Activated CD4-positive, alpha-beta T cell treated with anti-CD3 and anti-CD28 coated beads for 36 hours (primary cell): ENCODE results near the gene FANCD2. TPM values are rescaled to one million over a fixed set of nuclear protein-coding genes. Genes with fewer than 3 reads are reported as not detected.
"Not testable (repeated sequence)": the region's sequence is repeated elsewhere in the genome, so short reads cannot be mapped to it uniquely, and the experiment has no call there.

Experiments used
- ATAC-seq: fragments of 200-7000 bp; cut with Tn5 transposase; one replicate; pipeline ENCODE4 v1.10.0; 2021; ENCODE audit warnings: mild to moderate bottlenecking, moderate library complexity
- CTCF ChIA-PET: fragments of 350-600 bp; sonication (Branson Sonifier 250); formaldehyde crosslinking; loops from one replicate; lab custom pipeline; 2021; ENCODE audit warnings: antibody characterized with exemption; lab: Charles Lee
- POLR2A ChIA-PET: fragments of 350-600 bp; sonication (Branson Sonifier 250); formaldehyde crosslinking; loops from one replicate; lab custom pipeline; 2021; ENCODE audit warnings: antibody characterized with exemption, inconsistent platforms; lab: Charles Lee
- DNase-seq: peaks from one replicate; pipeline ENCODE4 v3.0.0-alpha.2; 2020
- H3K27ac Mint-ChIP-seq: one replicate; pipeline ENCODE4 v1.8.0; 2021; ENCODE audit warnings: mixed read lengths
- H3K27me3 Mint-ChIP-seq: one replicate; pipeline ENCODE4 v1.8.0; 2021; ENCODE audit warnings: mixed read lengths
- H3K36me3 Mint-ChIP-seq: one replicate; pipeline ENCODE4 v1.8.0; 2021; ENCODE audit warnings: low read depth, mixed read lengths
- H3K4me1 Mint-ChIP-seq: one replicate; pipeline ENCODE4 v1.8.0; 2021; ENCODE audit warnings: mixed read lengths
- H3K4me3 Mint-ChIP-seq: one replicate; pipeline ENCODE4 v1.8.0; 2021; ENCODE audit warnings: mild to moderate bottlenecking, moderate library complexity, mixed read lengths
- H3K9me3 Mint-ChIP-seq: one replicate; pipeline ENCODE4 v1.8.0; 2021; ENCODE audit warnings: low read depth, mixed read lengths
- intact Hi-C, 2 experiments: fragments of 100-400 bp; cut with DNase I in 1 of 2; cut with micrococcal nuclease in 1 of 2; formaldehyde crosslinking; loops; one replicate each; pipeline versions ENCODE4 v1.14.2 to v1.15.1; 2022 to 2024; cut with DNase I, micrococcal nuclease
- total RNA-seq, 2 experiments: library from RNA; stranded (reverse); gene quantifications; one replicate each; pipeline ENCODE4 v1.2.3, GENCODE V29; 2021

The FANCD2 gene
- total RNA-seq, 2 experiments from 2014 or later: 86.4 to 87.7 TPM

DNA sequence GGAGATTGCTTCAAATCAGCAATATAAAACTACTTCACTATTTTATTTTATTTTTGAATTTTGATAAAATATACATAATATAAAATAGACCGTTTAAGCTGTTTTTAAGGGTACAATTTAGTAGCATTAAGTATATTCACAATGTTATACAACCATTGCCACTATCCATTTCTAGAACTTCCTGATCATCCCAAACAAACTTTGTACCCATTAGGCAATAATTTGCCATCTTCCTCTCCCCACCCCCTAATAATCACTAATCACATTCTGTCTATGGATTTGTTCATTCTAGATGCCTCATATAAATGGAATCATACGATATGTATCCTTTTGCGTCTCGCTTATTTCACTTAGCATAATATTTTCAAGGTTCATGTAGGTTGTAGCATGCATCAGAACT is 28.9 kb downstream of the FANCD2 start:
- Mint-ChIP-seq H3K27ac (no peak overlapping the region), H3K9me3 (no peaks in the 10 kb centered on the region), H3K4me1 (no peaks in the 10 kb centered on the region), H3K36me3 (peaks cover 57% of the 10 kb centered on the region), H3K4me3 (no peak overlapping the region), H3K27me3 (no peaks in the 10 kb centered on the region)
- CTCF ChIA-PET: interaction anchor here (0.5 kb wide), 1 partner anchor 283 kb away, joined by 3 read pairs; no protein-coding TSS in a partner anchor
- ATAC-seq (no peak), DNase-seq (no peak)
- POLR2A ChIA-PET: interaction anchor here (1.0 kb wide), 1 partner anchor 12 kb away, joined by 3 read pairs; no protein-coding TSS in a partner anchor
- intact Hi-C loops: no loop called here

DNA sequence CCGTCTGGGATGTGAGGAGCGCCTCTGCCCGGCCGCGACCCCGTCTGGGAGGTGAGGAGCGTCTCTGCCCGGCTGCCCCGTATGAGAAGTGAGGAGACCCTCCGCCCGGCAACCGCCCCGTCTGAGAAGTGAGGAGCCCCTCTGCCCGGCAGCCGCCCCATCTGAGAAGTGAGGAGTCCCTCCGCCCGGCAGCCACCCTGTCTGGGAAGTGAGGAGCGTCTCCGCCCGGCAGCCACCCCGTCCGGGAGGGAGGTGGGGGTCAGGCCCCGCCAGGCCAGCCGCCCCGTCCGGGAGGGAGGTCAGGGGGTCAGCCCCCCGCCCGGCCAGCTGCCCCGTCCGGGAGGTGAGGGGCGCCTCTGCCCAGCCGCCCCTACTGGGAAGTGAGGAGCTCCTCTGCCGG is 43.8 kb downstream of the FANCD2 start:
- peaks cover 52% of the 10 kb centered on the region for H3K36me3 Mint-ChIP-seq
- H3K9me3 Mint-ChIP-seq, DNase-seq, H3K27me3 Mint-ChIP-seq, CTCF ChIA-PET, ATAC-seq, H3K4me1 Mint-ChIP-seq, H3K27ac Mint-ChIP-seq, intact Hi-C loops, H3K4me3 Mint-ChIP-seq: not testable (repeated sequence)
- POLR2A ChIA-PET: interaction anchor here (0.6 kb wide), 1 partner anchor 117 kb away, joined by 3 read pairs; no protein-coding TSS in a partner anchor

DNA sequence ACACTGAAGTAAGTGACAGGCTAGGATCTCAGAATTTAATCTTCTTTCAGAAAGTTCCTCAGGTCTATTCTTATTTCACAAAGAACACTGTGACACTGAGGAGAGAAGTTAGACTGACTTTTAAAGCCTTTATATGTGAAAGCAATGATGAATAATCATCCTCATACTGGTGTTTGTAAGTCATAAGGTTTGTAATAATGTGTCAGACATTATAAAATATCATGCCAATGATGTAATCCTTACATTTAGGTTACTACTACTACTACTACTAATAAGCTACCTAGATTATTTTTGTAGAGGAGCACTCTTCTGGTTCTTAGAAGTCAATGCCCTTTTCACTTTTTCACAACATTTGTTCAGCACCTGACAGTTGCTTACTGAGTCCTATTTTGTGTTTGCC is 48.4 kb downstream of the FANCD2 start:
- Mint-ChIP-seq H3K9me3 (no peaks in the 10 kb centered on the region), H3K4me3 (no peak overlapping the region), H3K4me1 (no peaks in the 10 kb centered on the region), H3K36me3 (peaks cover 37% of the 10 kb centered on the region), H3K27ac (no peak overlapping the region), H3K27me3 (no peaks in the 10 kb centered on the region)
- ATAC-seq (no peak), DNase-seq (no peak)
- ChIA-PET POLR2A (no interaction called here), CTCF (no interaction called here)
- intact Hi-C loops: no loop called here

DNA sequence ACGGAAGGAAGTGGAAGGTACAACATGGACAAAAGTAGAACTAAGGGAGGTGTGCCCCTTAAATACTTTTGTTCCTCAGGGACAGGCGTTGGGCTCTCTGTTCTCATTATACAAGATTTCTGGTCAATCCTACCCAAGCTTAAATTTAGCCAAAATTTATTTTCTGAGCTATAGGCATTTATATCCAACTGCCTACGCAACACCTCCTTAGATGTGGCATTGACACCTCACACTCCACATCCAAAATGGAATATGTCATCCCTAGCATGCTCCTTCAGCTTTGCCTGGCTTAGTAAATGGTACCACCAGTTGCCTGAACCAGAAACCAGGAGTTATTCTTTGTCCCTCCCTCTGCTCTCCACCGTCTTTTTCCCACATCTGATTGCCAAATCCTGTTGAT is 55.6 kb downstream of the FANCD2 start:
- POLR2A ChIA-PET: no interaction called here

DNA sequence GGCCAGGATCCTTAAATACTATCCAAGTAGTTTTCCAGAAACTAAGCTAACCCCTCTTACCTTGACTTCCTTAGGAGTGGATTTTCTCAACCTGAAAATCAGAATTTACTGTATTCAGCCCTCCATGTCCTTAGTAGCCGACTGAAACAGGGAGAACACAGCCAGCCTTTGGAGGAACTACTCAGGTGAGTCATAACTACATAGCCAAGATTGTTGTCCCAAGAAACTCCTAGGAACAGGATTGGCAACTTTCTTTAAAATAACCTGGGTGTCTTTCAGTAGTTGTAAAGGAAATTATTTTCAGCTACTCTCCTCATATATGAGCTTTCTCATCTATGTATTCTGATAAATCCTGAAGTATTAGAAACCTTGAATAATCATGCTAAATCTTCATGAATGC is 59.5 kb downstream of the FANCD2 start:
- no peaks in the 10 kb centered on the region for H3K27me3 Mint-ChIP-seq
- ChIA-PET CTCF (interaction anchor here (0.7 kb wide), 1 partner anchor 245 kb away, joined by 3 read pairs; no protein-coding TSS in a partner anchor), POLR2A (no interaction called here)
- H3K9me3 Mint-ChIP-seq: no peaks in the 10 kb centered on the region
- intact Hi-C loops: loop anchor here in 1 of 2 experiments (5.0 kb wide), 1 partner anchor 48 kb away; no protein-coding TSS in a partner anchor
- H3K36me3 Mint-ChIP-seq: peaks cover 68% of the 10 kb centered on the region
- no peak overlapping the region for H3K27ac Mint-ChIP-seq
- H3K4me1 Mint-ChIP-seq: no peaks in the 10 kb centered on the region
- H3K4me3 Mint-ChIP-seq: no peak overlapping the region
- DNase-seq (no peak), ATAC-seq (no peak)

More for the DNA sequence above, 55.6 kb downstream of the FANCD2 start:
- Mint-ChIP-seq H3K36me3 (peaks cover 59% of the 10 kb centered on the region), H3K27me3 (no peaks in the 10 kb centered on the region), H3K9me3 (no peaks in the 10 kb centered on the region), H3K4me1 (no peaks in the 10 kb centered on the region), H3K27ac (no peak overlapping the region), H3K4me3 (no peak overlapping the region)
- no peak for ATAC-seq
- CTCF ChIA-PET: interaction anchor here (0.7 kb wide), 1 partner anchor 117 kb away, joined by 3 read pairs; no protein-coding TSS in a partner anchor
- no peak for DNase-seq
- intact Hi-C loops: no loop called here

DNA sequence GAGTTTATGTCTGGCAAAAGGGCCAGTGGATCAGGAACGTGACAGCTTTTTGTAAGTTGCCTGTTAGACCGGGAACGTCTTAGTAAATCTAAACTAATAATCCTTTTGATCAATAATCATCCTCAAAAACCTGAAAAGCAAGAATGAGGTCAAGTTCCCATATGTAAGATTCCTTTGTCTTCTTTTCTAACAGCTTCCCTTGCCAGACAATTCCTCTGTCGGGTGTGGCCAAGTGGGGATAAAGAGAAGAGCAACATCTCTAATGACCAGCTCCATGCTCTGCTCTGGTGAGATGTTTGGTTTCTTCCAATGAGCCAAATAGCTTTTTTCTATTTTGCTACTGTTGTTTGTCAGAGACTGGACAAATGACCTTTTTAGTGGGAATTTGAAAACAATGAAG is 62.0 kb downstream of the FANCD2 start:
- Mint-ChIP-seq H3K4me3 (no peak overlapping the region), H3K27ac (no peak overlapping the region), H3K4me1 (no peaks in the 10 kb centered on the region), H3K36me3 (peaks cover 62% of the 10 kb centered on the region), H3K9me3 (no peaks in the 10 kb centered on the region), H3K27me3 (no peaks in the 10 kb centered on the region)
- POLR2A ChIA-PET: no interaction called here
- DNase-seq (no peak), ATAC-seq (no peak)
- CTCF ChIA-PET: no interaction called here
- intact Hi-C loops: loop anchor here in 1 of 2 experiments (5.0 kb wide), 1 partner anchor 51 kb away; no protein-coding TSS in a partner anchor

DNA sequence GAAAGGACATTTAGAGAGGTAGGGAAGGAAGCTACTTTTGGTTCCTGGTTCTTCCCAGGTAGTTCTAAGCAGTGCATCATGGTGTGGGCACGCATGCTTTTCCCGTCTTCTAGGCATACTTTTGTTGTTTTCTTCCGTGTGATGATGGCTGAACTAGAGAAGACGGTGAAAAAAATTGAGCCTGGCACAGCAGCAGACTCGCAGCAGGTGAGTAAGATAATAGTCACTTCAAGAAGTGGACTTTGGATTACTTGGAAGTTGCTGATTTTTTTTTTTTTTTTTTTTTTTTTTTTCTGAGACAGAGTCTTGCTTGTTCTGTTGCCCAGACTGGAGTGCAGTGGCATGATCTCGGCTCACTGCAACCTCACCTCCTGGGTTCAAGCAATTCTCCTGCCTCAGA is 63.9 kb downstream of the FANCD2 start:
- CTCF ChIA-PET: no interaction called here
- ATAC-seq (no peak), DNase-seq (no peak)
- POLR2A ChIA-PET: no interaction called here
- H3K27me3 Mint-ChIP-seq: no peaks in the 10 kb centered on the region
- H3K4me3 Mint-ChIP-seq: no peak overlapping the region
- H3K9me3 Mint-ChIP-seq: no peaks in the 10 kb centered on the region
- H3K4me1 Mint-ChIP-seq: no peaks in the 10 kb centered on the region
- H3K27ac Mint-ChIP-seq: no peak overlapping the region
- intact Hi-C loops: no loop called here
- H3K36me3 Mint-ChIP-seq: peaks cover 68% of the 10 kb centered on the region

DNA sequence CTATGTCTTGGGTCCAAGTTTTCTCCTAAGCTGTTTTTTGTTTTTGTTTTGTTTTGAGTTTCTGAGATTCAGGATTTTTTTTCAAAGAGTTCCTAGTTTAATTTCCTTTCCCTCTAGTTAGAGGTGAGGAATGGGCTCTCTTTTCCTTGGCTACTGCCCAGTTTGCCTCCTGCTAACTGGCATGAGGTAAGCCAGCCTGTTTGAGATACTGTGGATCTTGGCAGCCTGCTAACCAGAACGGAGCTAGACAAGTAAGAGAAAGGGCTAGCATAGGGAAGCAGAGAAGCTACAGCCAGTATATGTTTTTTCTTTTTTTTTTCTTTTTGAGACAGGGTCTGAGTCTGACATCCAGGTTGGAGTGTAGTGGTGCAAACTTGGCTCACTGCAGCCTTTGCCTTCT is 64.5 kb downstream of the FANCD2 start:
- intact Hi-C loops, POLR2A ChIA-PET, H3K9me3 Mint-ChIP-seq, H3K4me1 Mint-ChIP-seq, ATAC-seq, H3K4me3 Mint-ChIP-seq, DNase-seq, H3K27me3 Mint-ChIP-seq, CTCF ChIA-PET, H3K27ac Mint-ChIP-seq: not testable (repeated sequence)
- H3K36me3 Mint-ChIP-seq: peaks cover 64% of the 10 kb centered on the region

DNA sequence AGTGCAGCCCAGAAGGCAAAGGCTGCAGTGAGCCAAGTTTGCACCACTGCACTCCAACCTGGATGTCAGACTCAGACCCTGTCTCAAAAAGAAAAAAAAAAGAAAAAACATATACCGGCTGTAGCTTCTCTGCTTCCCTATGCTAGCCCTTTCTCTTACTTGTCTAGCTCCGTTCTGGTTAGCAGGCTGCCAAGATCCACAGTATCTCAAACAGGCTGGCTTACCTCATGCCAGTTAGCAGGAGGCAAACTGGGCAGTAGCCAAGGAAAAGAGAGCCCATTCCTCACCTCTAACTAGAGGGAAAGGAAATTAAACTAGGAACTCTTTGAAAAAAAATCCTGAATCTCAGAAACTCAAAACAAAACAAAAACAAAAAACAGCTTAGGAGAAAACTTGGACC is 65.2 kb downstream of the FANCD2 start:
- CTCF ChIA-PET, intact Hi-C loops, H3K27me3 Mint-ChIP-seq, ATAC-seq, H3K4me1 Mint-ChIP-seq, POLR2A ChIA-PET, H3K4me3 Mint-ChIP-seq, H3K27ac Mint-ChIP-seq, H3K9me3 Mint-ChIP-seq, DNase-seq: not testable (repeated sequence)
- peaks cover 60% of the 10 kb centered on the region for H3K36me3 Mint-ChIP-seq

DNA sequence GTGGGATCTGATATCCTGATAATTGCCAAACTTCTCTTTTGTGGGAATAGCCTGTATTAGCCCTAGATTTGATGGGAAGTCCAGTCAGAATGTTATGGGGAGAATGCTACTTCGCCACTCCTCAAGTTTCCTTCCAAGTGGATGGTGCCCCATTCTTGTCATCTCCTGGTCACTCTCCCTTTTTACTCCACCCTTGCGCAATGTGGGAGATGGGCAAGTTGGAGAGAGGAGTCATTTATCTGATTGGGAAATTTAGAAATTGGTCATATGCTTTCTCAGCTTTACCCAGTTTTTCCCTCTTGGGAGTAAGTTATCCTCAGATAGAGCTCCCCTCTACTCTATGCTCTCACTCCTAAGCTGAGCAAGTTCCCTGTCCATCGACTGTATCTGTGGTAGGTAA is 67.4 kb downstream of the FANCD2 start:
- DNase-seq (no peak), ATAC-seq (no peak)
- no peaks in the 10 kb centered on the region for H3K9me3 Mint-ChIP-seq
- H3K4me1 Mint-ChIP-seq: no peaks in the 10 kb centered on the region
- no peak overlapping the region for H3K27ac Mint-ChIP-seq
- H3K4me3 Mint-ChIP-seq: no peak overlapping the region
- intact Hi-C loops: no loop called here
- CTCF ChIA-PET: interaction anchor here (0.5 kb wide), 1 partner anchor 10 kb away, joined by 4 read pairs; no protein-coding TSS in a partner anchor
- H3K36me3 Mint-ChIP-seq: peaks cover 58% of the 10 kb centered on the region
- H3K27me3 Mint-ChIP-seq: no peaks in the 10 kb centered on the region
- POLR2A ChIA-PET: no interaction called here

DNA sequence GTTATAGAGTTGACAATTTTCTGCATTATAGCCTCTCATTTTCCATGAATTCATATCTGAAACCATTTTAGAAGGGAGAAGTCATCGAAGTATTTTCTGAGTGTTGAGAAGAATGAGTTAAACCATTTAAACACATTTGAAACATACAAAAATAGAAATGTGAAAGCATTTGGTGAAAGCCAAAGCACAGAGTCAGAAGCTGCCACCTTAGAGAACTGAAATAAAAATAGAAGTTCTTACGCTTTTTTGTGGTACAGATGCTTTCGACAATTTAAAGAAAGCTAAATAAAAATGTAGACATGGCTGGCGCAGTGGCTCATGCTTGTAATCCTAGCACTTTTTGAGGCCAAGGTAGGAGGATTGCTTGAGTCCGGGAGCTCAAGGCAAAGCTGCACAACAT is 72.8 kb downstream of the FANCD2 start:
- no peaks in the 10 kb centered on the region for H3K9me3 Mint-ChIP-seq
- intact Hi-C loops: loop anchor here in 1 of 2 experiments (5.0 kb wide), 1 partner anchor 37 kb away; no protein-coding TSS in a partner anchor
- ATAC-seq: no peak
- H3K4me3 Mint-ChIP-seq: no peak overlapping the region
- H3K36me3 Mint-ChIP-seq: peaks cover 35% of the 10 kb centered on the region
- ChIA-PET CTCF (no interaction called here), POLR2A (no interaction called here)
- DNase-seq: no peak
- H3K4me1 Mint-ChIP-seq: no peaks in the 10 kb centered on the region
- no peaks in the 10 kb centered on the region for H3K27me3 Mint-ChIP-seq
- H3K27ac Mint-ChIP-seq: no peak overlapping the region

DNA sequence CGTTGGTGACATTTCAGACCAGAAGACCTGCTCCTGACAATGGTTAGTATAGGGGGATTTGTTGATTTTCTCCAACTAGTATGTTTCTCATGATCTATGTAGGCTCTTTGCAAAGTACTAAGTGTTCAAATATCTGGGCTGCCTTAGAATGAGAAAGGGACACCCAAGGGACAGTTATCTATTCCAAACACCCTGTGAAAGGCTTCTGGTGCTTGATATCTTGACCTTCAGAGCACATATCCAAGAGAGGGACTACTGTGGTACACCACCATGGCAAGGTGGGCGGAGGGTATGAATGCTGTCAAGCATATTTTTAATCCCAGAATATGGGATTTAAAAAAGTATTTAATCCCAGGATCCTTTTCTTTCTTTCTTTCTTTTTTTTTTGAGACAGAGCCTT is 80.7 kb downstream of the FANCD2 start:
- ATAC-seq (no peak), DNase-seq (no peak)
- Mint-ChIP-seq H3K27ac (no peak overlapping the region), H3K9me3 (no peaks in the 10 kb centered on the region), H3K4me3 (no peak overlapping the region), H3K27me3 (no peaks in the 10 kb centered on the region), H3K36me3 (peaks cover 4% of the 10 kb centered on the region), H3K4me1 (no peaks in the 10 kb centered on the region)
- ChIA-PET CTCF (no interaction called here), POLR2A (no interaction called here)
- intact Hi-C loops: no loop called here
